AG10803 (cell line): ENCODE measurements around the gene TMA7.

ENCODE experiments used
- DNase-seq: peaks from one replicate; pipeline ENCODE4 v3.0.0; 2010; ENCODE audit warnings: low read depth
- H3K4me3 ChIP-seq: 2 replicates; pipeline ENCODE4 v1.5.1; 2011; ENCODE audit warnings: mild to moderate bottlenecking, low read length, control low read depth
- CTCF ChIP-seq: conservative IDR thresholded peaks from 2 replicates; pipeline ENCODE4 v1.5.1; 2011; ENCODE audit warnings: mild to moderate bottlenecking, low read length, control low read depth, inconsistent platforms

TMA7 gene

GRCh38 chr3:48419597-48419996 lies 20.5 kb upstream of the TMA7 start:
- no peak for DNase-seq
- no peak for TF ChIP-seq CTCF
- no peak overlapping the region for H3K4me3 ChIP-seq

- no peak for DNase-seq
- no peak overlapping the region for H3K4me3 ChIP-seq
- TF ChIP-seq CTCF = no peak
These were observed 19.5 kb upstream of the TMA7 start for GRCh38 chr3:48420561-48420960.

- no peak overlapping the region for H3K4me3 ChIP-seq
- TF ChIP-seq CTCF = no peak
- no peak for DNase-seq
These were observed 17.8 kb upstream of the TMA7 start for GRCh38 chr3:48422272-48422671.

- no peak overlapping the region for H3K4me3 ChIP-seq
- no peak for TF ChIP-seq CTCF
- no peak for DNase-seq
These were observed 17.4 kb upstream of the TMA7 start for GRCh38 chr3:48422681-48423080.

GRCh38 chr3:48423241-48423882 lies 16.7 kb upstream of the TMA7 start:
- H3K4me3 ChIP-seq = no peak overlapping the region
- DNase-seq = no peak
- no peak for TF ChIP-seq CTCF

- H3K4me3 ChIP-seq = no peak overlapping the region
- DNase-seq = no peak
- no peak for TF ChIP-seq CTCF
These were observed 16.0 kb upstream of the TMA7 start for GRCh38 chr3:48423883-48424695.

- no peak overlapping the region for H3K4me3 ChIP-seq
- TF ChIP-seq CTCF = no peak
- DNase-seq = no peak
These were observed 14.7 kb upstream of the TMA7 start for GRCh38 chr3:48425281-48425812.
